Ovary (tissue), 9 donors: ENCODE measurements around the gene ZNF511. TPM values are rescaled to one million over a fixed set of nuclear protein-coding genes. Genes with fewer than 3 reads are reported as not detected.

Experiments used
- DNase-seq, 5 donors: peaks; one replicate each; pipeline ENCODE4 v3.0.0-alpha.2; 2019 to 2020
- H3K27ac ChIP-seq, 2 donors: fragments of 200-600 bp; one replicate each; pipeline versions ENCODE4 v1.5.1 to v1.8.0; 2019 to 2022
- H3K27me3 ChIP-seq: fragments of 200-600 bp; one replicate; pipeline ENCODE4 v1.8.0; 2022
- H3K36me3 ChIP-seq: fragments of 200-600 bp; sonication (generic); one replicate; pipeline ENCODE4 v1.5.1; 2019
- H3K4me1 ChIP-seq: one replicate; pipeline ENCODE4 v1.8.1; 2013; ENCODE audit warnings: mild to moderate bottlenecking, moderate library complexity; ENCODE audit not compliant: insufficient read depth
- H3K4me3 ChIP-seq: fragments of 200-600 bp; sonication (generic); one replicate; pipeline ENCODE4 v1.5.1; 2017
- H3K9me3 ChIP-seq, 2 donors: fragments of 200-600 bp in 1 of 2; sonication (generic) in 1 of 2; one replicate each; pipeline versions ENCODE4 v1.5.1 to v1.8.1; 2013 to 2019; ENCODE audit warnings: mild to moderate bottlenecking in 1 of 2, moderate library complexity in 1 of 2
- EP300 ChIP-seq: sonication (generic); formaldehyde crosslinking; IDR thresholded peaks from one replicate; pipeline ENCODE4 v1.6.1; 2017; ENCODE audit warnings: antibody characterized with exemption
- POLR2A ChIP-seq: fragments of 450-650 bp; IDR thresholded peaks from one replicate; pipeline ENCODE4 v1.6.1; 2017; ENCODE audit warnings: antibody characterized with exemption, mild to moderate bottlenecking, moderate library complexity
- WGBS, 3 donors: extraction: QIAGEN DNeasy Blood & Tissue Kit in 1 of 3; methylation state at CpG; one replicate each; pipeline versions ENCODE4 v1.1.5 to v1.1.7; 2013 to 2017; 5-methylcytosine and 5-hydroxymethylcytosine counted together
- intact Hi-C, 4 donors: fragments of 100-400 bp; cut with DNase I; formaldehyde crosslinking; loops; one replicate each; pipeline versions ENCODE4 v1.11.0 to v1.15.1; 2022 to 2023
- polyA plus RNA-seq, 2 donors: library from polyadenylated mRNA; stranded (reverse); fragments of 200-250 nt in 1 of 2; fragments of 350-450 nt in 1 of 2; fragmentation: Illumina TruSeq in 1 of 2; extraction: RNeasy Lipid Tissue Mini Kit (QIAGEN cat#74804) in 1 of 2; gene quantifications; one replicate each; pipeline ENCODE4 v1.2.3, GENCODE V29; 2013 to 2014
- total RNA-seq, 7 donors: library from RNA; depleted of rRNA in 2 of 7; stranded (reverse); fragments of >200 nt in 2 of 7; fragmentation: NEBNext Ultra II Directional in 3 of 7; extraction: Animal tissue kit (Norgen Biotek cat#: 25700) in 3 of 7; gene quantifications; one replicate each; pipeline versions ENCODE4 v1.1.0 to v1.2.4, GENCODE V29; 2016 to 2023
- TF ChIP-seq, protein P1 (sequence below), 3 donors: fragments of 450-650 bp in 2 of 3; fragments of 200-600 bp in 1 of 3; IDR thresholded peaks; one replicate each; pipeline versions ENCODE4 v1.5.1 to v1.8.0; 2016 to 2022; ENCODE audit warnings: antibody characterized with exemption in 3 of 3, mild to moderate bottlenecking in 1 of 3
- donor health status: DM: no; HTN: no; CAD: no; lungs with moderate emphysema.
- donor health status: DM: no; HTN: no; CAD: no.
- donor health status: Bipolar disorder and iron deficiency.
- donor health status: DM: yes; HTN: yes; CAD: no.
- donor health status: DM: no; HTN: no; CAD: no.
- donor health status: DM: yes; HTN: yes; CAD: no.

Gene ZNF511
- total and polyA plus RNA-seq, 9 donors = 16.3 to 64.8 (median 46.8) TPM

DNA sequence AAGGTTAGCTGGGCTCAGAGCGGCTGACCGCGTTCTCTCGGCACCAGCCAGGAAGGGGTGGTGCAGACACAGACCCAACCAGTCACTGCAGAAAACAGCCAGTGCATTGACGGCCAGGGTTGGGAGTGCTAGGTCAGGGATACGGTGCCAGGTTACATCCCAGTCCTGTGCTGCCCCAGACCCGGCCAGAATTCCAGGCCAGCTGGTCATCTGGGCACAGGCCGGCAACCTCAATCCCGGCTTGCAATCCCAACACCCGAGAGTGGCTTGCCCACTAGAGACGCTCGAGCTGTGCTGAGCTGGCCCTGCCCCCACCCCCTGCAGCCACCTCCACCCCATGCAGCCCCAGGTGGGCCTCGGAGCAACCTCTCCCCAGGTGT, 42.2 kb downstream of the ZNF511 start:
- Histone ChIP-seq H3K27ac (no peak overlapping the region), H3K27me3 (no peaks in the 10 kb centered on the region), H3K4me1 (no peaks in the 10 kb centered on the region), H3K4me3 (no peak overlapping the region), H3K36me3 (no peaks in the 10 kb centered on the region), H3K9me3 (no peaks in the 10 kb centered on the region)
- DNase-seq = no peak
- intact Hi-C loops = no loop called here
- TF ChIP-seq, protein P1, sequence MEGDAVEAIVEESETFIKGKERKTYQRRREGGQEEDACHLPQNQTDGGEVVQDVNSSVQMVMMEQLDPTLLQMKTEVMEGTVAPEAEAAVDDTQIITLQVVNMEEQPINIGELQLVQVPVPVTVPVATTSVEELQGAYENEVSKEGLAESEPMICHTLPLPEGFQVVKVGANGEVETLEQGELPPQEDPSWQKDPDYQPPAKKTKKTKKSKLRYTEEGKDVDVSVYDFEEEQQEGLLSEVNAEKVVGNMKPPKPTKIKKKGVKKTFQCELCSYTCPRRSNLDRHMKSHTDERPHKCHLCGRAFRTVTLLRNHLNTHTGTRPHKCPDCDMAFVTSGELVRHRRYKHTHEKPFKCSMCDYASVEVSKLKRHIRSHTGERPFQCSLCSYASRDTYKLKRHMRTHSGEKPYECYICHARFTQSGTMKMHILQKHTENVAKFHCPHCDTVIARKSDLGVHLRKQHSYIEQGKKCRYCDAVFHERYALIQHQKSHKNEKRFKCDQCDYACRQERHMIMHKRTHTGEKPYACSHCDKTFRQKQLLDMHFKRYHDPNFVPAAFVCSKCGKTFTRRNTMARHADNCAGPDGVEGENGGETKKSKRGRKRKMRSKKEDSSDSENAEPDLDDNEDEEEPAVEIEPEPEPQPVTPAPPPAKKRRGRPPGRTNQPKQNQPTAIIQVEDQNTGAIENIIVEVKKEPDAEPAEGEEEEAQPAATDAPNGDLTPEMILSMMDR (IDR thresholded peaks at IDR 0.05) = no peak
- TF ChIP-seq EP300 (no peak), POLR2A (no peak)
- 11 to 24% (median 16%) methylated on average over 12 to 13 of the region's 13 CpGs for WGBS, 3 donors

DNA sequence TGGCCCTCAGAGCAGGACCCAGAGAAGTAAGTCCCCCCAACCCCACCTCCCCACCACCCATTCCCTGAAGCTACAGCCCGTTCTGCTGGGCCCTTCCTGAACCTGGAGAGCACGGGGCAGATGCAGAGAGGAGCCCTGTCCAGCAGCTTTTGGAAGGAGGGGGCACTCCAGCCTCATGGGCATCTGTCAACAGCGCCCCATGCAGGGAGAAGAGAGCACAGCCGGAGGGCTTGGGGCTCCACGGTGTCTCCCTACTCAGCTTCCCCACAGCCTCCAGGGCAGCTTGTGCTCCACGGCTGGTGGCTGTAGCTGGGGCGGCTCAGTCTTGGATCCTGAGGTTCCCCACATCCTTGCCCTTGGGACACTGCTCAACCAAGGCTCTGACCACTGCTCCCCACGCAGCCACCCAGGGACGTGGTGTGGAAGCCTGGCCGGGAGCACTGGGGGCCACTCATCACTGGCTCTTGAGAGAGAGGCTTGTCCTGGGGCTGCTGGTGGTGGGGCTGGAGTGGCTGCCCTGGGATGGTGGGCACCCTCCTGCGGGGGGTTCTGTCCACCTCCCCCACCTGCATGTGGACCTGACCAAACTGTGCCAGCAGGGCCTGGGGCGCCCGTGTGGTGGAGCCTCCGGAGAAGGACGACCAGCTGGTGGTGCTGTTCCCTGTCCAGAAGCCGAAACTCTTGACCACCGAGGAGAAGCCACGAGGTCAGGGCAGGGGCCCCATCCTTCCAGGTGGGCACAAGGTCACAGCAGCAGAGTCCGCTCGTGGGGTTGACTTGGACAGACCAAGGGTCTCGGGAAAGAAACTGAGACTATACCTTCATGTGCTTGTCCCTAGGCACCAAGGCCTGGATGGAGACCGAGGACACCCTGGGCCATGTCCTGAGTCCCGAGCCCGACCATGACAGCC, 42.9 kb downstream of the ZNF511 start:
- WGBS, 3 donors = 53 to 63% (median 60%) methylated on average over 18 to 24 of the region's 24 CpGs
- H3K4me1 ChIP-seq = peaks cover 1% of the 10 kb centered on the region
- intact Hi-C loops = no loop called here

DNA sequence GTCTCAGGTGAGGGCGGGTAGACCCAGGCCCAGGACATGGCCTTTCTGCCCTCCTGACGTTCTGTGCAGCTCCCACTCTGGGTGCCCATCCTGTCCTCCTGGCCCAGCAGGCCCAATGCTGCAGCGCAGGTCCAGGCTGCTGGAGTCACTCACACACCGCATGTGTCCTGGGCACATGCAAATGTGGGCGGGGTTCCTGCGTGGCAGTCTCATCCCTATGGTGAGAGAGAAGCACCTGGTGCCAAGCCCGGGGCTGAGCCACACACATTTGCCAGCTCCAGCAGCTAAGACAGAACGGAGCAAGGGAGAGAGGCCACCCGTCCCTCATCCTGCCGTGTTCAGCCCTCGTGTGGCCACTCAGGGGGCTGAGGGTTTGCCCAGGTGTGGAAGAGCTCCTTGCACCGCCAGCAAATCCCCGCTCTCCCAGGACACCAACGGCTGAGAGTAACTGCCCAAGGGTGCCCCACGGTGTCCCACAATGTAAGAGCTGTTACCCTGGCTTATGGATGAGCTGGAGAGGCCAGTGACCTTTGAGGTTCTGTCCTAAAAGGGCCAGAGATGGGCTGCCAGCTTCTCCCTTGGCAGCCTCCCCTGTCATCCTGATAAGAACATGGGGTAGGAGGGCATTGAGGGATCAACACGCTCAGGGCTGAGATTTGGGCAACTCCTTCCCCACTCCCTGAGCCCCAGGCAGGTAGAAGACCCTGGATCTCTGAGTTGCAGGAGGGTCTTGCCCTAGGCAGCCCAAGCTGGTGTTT, 44.7 kb downstream of the ZNF511 start:
- Histone ChIP-seq H3K9me3 (no peaks in the 10 kb centered on the region), H3K27ac (no peak overlapping the region), H3K4me3 (no peak overlapping the region), H3K36me3 (no peaks in the 10 kb centered on the region), H3K4me1 (peaks cover 7% of the 10 kb centered on the region), H3K27me3 (no peaks in the 10 kb centered on the region)
- WGBS, 3 donors = 64 to 71% (median 65%) methylated on average over 11 to 16 of the region's 16 CpGs
- no peak for DNase-seq
- no peak for TF ChIP-seq POLR2A
- no peak for TF ChIP-seq EP300
- TF ChIP-seq, protein P1 (IDR thresholded peaks at IDR 0.05) = no peak
- intact Hi-C loops = no loop called here

More for the DNA sequence above, 42.9 kb downstream of the ZNF511 start:
- Histone ChIP-seq H3K4me3 (no peak overlapping the region), H3K27ac (no peak overlapping the region), H3K9me3 (no peaks in the 10 kb centered on the region), H3K36me3 (no peaks in the 10 kb centered on the region), H3K27me3 (no peaks in the 10 kb centered on the region)
- no peak for DNase-seq
- no peak for TF ChIP-seq EP300
- TF ChIP-seq, protein P1 (IDR thresholded peaks at IDR 0.05) = no peak

DNA sequence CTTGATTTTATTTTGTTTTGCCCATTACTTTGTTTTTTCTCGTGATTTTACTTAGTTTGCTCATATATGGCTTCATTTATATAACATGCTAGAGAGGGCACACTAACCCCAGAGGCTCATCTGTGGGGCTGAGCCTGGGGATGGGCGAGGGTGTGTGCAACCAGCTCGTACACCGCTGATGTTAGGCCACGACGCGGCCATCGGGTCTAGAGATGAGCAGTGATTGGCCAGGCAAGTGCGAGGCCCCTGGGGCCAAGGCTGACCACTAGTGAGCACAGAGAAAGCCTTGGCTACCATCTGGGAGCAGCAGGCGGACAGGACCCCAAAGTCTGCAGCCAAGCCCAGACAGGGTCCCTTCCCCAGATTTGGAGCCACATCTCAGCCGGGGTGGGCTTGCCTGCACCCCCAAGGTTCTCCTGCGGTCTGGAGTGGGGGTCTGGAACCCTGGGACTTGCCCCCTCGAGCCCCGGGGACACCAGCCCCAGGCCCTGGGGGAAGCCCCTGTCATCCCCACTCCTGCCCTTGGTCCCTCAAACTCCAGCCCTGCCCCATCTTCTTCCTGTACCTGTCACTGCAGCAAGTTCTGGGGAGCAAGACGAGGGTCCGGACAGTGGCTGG, 45.4 kb downstream of the ZNF511 start:
- H3K36me3 ChIP-seq = no peaks in the 10 kb centered on the region
- peaks cover 7% of the 10 kb centered on the region for H3K4me1 ChIP-seq
- no peak overlapping the region for H3K4me3 ChIP-seq
- intact Hi-C loops = no loop called here
- no peak overlapping the region for H3K27ac ChIP-seq
- H3K27me3 ChIP-seq = no peaks in the 10 kb centered on the region
- H3K9me3 ChIP-seq = no peaks in the 10 kb centered on the region
- TF ChIP-seq POLR2A = no peak
- TF ChIP-seq, protein P1 (IDR thresholded peaks at IDR 0.05) = no peak
- TF ChIP-seq EP300 = no peak
- DNase-seq = no peak
- 78 to 89% (median 81%) methylated on average over 14 to 16 of the region's 16 CpGs for WGBS, 3 donors
